ENCODE data around the gene DCANP1.

Gene DCANP1

GRCh38 chr5:135455876-135456237 is 8.7 kb upstream of the DCANP1 start:
- no peak for DNase-seq

- no peak for DNase-seq
These were observed 7.8 kb upstream of the DCANP1 start for GRCh38 chr5:135454946-135455345.

GRCh38 chr5:135453613-135454012 is 6.5 kb upstream of the DCANP1 start:
- no peak for DNase-seq

- no peak for DNase-seq
These were observed 5.3 kb upstream of the DCANP1 start, which contains the start of gene TIFAB for GRCh38 chr5:135452321-135453030. Gene TIFAB, minus strand, starts transcription at chr5:135452351. Its CDS starts 2,412 bp downstream, at chr5:135449939.

- DNase-seq = no peak
These were observed 4.6 kb upstream of the DCANP1 start for GRCh38 chr5:135451581-135452320.

- DNase-seq = no peak
These were observed 3.8 kb upstream of the DCANP1 start for GRCh38 chr5:135450952-135451351.

- DNase-seq = no peak
These were observed 3.2 kb upstream of the DCANP1 start for GRCh38 chr5:135450336-135450735.

GRCh38 chr5:135449644-135450043 is 2.5 kb upstream of the DCANP1 start:
- DNase-seq = no peak

GRCh38 chr5:135448791-135449507 is 1.8 kb upstream of the DCANP1 start:
- no peak for DNase-seq

GRCh38 chr5:135448071-135448739 is 1.1 kb upstream of the DCANP1 start:
- DNase-seq = no peak

- DNase-seq = no peak
These were observed 533 bp downstream of the DCANP1 start for GRCh38 chr5:135446615-135447014.

GRCh38 chr5:135446206-135446605 is 942 bp downstream of the DCANP1 start:
- DNase-seq = no peak

GRCh38 chr5:135445306-135445985 is 1.7 kb downstream of the DCANP1 start:
- no peak for DNase-seq

GRCh38 chr5:135444881-135445280 is 2.3 kb downstream of the DCANP1 start:
- DNase-seq = no peak

- no peak for DNase-seq
These were observed 2.8 kb downstream of the DCANP1 start for GRCh38 chr5:135444360-135444759.

- no peak for DNase-seq
These were observed 3.8 kb downstream of the DCANP1 start for GRCh38 chr5:135443161-135443960.

- no peak for DNase-seq
These were observed 4.6 kb downstream of the DCANP1 start for GRCh38 chr5:135442431-135443160.

- no peak for DNase-seq
These were observed 5.2 kb downstream of the DCANP1 start for GRCh38 chr5:135441919-135442318.

- DNase-seq = no peak
These were observed 5.8 kb downstream of the DCANP1 start for GRCh38 chr5:135441350-135441831.

GRCh38 chr5:135440916-135441315 is 6.2 kb downstream of the DCANP1 start:
- DNase-seq = no peak

Data from stimulated activated CD4-positive, alpha-beta T cell treated with anti-CD3 and anti-CD28 coated beads, Interleukin-2, amount 100 ng/mL, for 48 hours (primary cell).